CD4-positive, alpha-beta T cell treated with Interleukin-21 for 1 hour (primary cell): ENCODE measurements around the gene CACNA1S.
A peak's percentile ranks its signal among the peaks of the same experiment; 100 is the strongest.

Experiments
- DNase-seq: peaks from one replicate; pipeline ENCODE4 v3.0.0-alpha.2; 2020

CACNA1S gene

GRCh38 chr1:201115390-201115937 is 3.2 kb upstream of the CACNA1S start:
- DNase-seq = no peak

- peak; percentile 77 for DNase-seq
Observed at GRCh38 chr1:201114245-201115131, 2.3 kb upstream of the CACNA1S start.

DNA sequence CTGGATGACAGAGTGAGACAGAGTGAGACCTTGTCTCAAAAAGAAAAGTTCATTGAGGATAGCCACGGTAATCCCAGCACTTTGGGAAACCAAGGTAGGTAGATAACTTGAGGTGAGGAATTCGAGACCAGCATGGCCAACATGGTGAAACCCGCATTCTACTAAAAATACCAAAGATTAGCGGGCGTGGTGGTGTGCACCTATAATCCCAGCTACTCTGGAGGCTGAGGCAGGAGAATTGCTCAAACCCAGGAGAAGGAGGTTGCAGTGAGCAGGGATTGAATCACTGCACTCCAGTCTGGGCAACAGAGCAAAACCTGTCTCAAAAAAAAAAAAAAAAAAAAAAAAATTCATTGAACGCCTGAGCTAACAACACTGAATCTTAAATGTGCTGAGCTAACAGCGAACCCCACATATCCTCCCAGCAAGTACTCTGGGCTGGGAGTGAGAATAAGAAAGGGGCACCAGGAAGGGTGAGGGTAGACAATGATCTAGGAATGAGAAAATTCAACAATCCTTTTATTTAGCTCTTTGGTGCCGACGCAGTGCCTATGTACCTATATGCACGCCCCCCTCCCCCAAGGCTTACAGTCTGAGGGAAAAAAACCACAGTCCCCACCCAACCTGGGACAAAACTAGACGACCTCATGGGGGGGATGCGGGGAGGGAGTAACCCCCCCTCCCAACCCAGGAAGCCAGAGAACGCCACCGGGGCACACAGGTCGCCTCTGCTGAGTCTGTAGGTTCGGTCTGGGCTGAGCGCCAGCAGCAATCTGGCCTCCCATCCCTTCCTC is 1.4 kb upstream of the CACNA1S start:
- no peak for DNase-seq

DNA sequence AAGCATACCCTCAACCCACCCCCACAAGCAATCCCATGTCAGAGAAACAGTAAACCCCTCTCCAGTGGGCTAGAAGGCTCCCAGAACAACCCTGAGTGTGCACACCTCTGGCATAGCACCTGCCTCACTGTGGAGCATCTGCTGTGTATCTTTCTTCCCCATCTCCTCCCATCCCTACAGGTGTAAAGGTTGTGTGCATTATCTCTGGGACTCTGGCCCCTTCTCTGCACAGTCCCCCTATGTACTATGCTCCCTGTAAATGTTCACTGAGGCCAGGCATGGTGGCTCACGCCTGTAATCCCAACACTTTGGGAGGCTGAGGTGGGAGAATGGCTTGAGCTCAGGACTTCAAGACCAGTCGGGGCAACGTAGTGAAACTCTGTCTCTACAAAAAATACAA is 700 bp upstream of the CACNA1S start:
- DNase-seq = no peak

- no peak for DNase-seq
Observed at GRCh38 chr1:201111672-201112071, 554 bp downstream of the CACNA1S start.

DNA sequence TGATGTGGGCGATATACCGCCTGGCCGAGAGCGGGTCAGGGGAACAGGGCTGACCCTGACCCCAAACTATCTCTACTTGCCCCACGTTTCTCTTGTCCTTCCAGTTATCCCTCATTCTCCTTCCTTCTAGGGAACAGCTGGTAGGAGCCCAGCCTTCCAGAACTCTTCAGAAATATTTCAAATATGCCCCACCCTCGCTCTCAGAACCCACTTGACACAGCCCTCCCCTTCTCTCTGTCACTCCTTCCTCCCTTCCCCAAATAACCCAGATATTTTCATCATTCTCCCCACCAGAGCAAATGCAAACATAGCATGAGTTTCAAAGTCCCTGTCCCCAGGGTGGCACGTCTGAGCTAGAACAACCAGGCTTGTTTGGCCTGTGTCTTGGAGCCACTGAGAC is 1.1 kb downstream of the CACNA1S start:
- no peak for DNase-seq

DNA sequence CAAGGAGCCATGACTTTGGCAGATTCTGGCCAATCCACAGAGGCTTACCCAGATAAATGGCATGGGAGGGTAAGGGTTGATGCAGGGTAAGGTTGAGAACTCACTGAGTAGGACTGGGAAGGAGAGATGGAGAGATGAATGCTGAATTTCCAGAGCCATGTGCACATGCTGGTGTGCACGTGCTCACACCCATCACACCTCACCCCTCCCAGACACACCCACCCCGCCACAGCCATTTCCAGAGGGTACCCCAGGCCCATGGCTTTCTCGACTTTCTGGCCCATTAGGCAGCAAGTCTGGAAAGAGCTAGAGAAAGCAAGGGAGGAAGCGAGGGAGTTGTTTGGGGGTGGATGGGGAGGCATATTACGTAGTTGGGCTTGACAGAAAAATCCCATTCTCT is 1.6 kb downstream of the CACNA1S start:
- DNase-seq = no peak

- DNase-seq = no peak
Observed at GRCh38 chr1:201110138-201110537, 2.1 kb downstream of the CACNA1S start.

DNA sequence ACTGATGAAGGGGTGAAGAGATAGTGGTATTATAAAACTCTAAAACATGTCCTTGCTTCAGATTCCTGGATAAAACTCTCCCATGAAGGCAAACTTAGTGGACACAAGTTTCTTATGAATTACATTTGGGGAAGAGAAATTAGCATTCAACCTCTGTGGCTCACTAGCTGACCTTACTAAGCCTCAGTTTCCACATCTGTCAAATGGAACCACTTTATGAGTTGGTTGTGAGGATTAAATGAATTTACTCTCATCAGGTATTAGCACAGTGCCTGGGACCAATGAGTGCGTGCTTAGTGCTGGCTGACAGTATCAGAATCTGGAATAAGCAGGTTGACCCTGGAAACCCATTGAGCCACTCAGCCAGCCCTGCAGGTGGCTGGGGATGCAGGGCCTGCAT is 2.6 kb downstream of the CACNA1S start:
- DNase-seq = no peak

- no peak for DNase-seq
Observed at GRCh38 chr1:201108614-201109013, 3.6 kb downstream of the CACNA1S start.

DNA sequence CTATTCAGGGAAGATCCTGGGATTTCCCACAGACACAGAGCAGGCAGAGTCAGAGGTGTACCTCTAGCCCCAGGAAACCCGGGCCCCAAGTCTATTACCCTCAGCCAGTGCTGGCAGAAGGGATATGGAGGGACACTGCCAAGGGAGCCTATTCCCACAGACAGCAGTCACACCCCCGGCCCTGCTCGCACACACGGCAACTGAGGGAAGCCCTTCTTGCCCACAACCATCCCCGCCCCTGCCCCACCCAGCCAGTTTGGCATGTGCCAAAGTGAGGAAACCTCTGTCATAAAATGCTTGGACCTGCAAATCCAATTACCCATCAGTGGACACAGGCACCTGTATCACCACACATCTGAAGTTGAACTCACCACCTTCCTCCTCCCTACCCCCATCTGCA is 6.5 kb downstream of the CACNA1S start:
- no peak for DNase-seq

DNA sequence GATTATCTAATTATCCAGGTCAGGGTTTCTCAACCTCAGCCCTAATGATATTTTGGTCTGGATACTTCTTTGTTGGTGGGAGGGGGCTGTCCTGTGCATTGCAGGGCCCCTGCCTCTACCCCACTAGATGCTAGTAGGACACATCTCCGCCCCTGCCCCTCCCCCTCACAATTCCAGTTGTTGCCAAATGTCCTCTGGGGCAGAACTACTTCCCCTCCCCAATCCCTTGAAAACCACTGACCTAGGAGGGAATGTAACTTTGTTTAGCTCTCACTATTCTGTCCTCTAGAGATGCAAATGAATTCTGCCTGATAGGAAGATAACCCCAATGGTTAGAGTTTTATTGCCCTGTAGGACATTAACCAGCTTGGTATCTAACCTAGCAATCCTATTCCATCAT is 8.1 kb downstream of the CACNA1S start:
- no peak for DNase-seq

- no peak for DNase-seq
Observed at GRCh38 chr1:201103666-201104065, 8.6 kb downstream of the CACNA1S start.

GRCh38 chr1:201100169-201100930 is 11.9 kb downstream of the CACNA1S start:
- no peak for DNase-seq

GRCh38 chr1:201098992-201099677 is 13.1 kb downstream of the CACNA1S start:
- DNase-seq = no peak

- no peak for DNase-seq
Observed at GRCh38 chr1:201096977-201097856, 15.0 kb downstream of the CACNA1S start.

DNA sequence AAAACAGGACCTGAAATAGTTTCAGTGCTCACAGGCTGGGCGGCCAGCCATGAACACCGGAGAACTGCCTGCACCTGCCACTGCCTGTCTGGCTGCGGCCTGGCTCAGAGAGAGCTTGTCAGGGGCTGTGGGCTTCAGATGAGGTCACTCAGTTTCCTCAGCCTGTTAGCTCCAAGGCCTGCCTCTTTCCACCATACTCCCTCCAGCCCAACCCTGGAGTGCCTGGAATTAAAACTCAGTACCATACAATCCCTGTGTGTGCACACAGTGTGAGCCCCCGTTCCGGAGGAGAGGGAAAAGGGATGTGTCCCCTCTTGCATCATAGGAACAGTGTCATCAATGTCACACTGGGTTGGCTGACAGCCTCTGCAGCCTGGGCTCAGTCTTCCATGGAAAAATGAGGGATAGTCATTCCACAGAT is 16.2 kb downstream of the CACNA1S start:
- no peak for DNase-seq

- DNase-seq = no peak
Observed at GRCh38 chr1:201095581-201095980, 16.6 kb downstream of the CACNA1S start.

DNA sequence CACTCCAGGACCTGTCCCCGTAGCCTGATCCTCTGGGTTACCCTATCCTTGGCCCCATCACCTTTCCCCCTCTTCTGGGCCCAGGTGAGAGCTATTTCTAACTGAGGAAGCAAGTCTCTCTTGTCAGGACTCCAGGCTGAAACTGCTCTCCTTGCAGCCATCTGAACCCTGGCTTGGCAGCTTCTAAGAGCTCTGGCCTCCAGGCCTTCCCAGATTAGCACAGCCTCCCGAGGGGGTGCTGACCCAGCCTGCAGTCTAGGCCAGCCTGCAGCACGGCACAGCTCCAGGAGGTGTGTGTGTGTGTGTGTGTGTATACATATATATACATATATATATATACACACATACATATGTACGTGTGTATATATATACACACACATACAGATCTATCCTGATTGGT is 17.4 kb downstream of the CACNA1S start:
- no peak for DNase-seq

DNA sequence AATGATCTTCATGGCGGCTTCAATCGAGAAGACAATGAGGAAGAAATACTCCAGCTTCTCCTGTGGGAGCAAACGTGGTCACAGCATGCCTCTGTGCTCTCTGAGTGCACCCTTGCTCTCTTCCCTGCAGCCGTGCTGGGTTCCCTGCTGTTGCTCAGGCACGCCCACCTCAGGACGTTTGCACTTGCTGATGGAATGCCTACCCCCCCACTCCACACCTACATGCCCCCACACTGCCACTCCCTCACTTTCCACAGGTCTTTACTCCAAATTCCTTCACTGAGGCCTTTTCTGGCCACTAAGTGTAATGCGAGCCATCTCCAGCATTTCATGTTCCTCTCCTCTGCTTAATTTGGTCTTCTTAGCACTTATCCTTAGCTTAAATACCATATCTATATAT is 18.3 kb downstream of the CACNA1S start:
- no peak for DNase-seq

GRCh38 chr1:201093561-201093960 is 18.7 kb downstream of the CACNA1S start:
- DNase-seq = no peak
